Left ventricle myocardium superior (tissue), 1 donor: ENCODE results near the gene HSF5. TPM values are rescaled to one million over a fixed set of nuclear protein-coding genes. Genes with fewer than 3 reads are reported as not detected.

Experiments used
- ATAC-seq: fragments of 200-7000 bp; cut with Tn5 transposase; one replicate; pipeline ENCODE4 v1.9.1; 2020; ENCODE audit warnings: mild to moderate bottlenecking, moderate library complexity
- DNase-seq: peaks from one replicate; pipeline ENCODE4 v3.0.0-alpha.2; 2020
- intact Hi-C: fragments of 100-400 bp; cut with micrococcal nuclease; formaldehyde crosslinking; loops from one replicate; pipeline ENCODE4 v1.11.0; 2022
- total RNA-seq: library from RNA; stranded (reverse); fragmentation: NEBNext Ultra II Directional; extraction: Animal tissue kit (Norgen Biotek cat#: 25700); gene quantifications from one replicate; pipeline ENCODE4 v1.2.1, GENCODE V29; 2021
- donor health status: DM: no; HTN: yes; CAD: no; lungs with severe emphysema.

HSF5 gene
- total RNA-seq, 1 donor from 2014 or later = not detected

GRCh38 chr17:58421711-58422110, 66.5 kb downstream of the HSF5 start:
- ATAC-seq (no peak), DNase-seq (no peak)
- intact Hi-C loops = no loop called here

DNA sequence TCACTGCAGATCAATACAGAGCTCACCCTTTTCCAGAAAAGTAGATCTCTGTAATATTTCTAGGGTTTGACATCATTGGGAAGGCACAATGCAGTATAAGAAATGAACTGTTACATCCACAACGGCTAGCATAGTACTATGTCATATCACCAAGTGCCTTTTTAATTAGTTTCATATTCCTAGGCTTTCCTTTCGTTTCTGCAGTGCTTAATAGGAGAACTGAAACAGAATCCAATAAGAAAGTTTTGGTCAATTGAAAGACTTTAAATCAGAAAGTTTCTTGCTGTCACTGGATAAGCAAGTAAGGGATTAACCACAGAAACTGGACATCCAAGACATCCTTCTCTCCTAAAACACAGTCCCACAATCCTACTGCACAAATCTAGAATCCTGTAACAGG, 67.4 kb downstream of the HSF5 start:
- intact Hi-C loops = no loop called here
- no peak for ATAC-seq
- no peak for DNase-seq

GRCh38 chr17:58417300-58418092, 70.7 kb downstream of the HSF5 start, which contains the start of gene RNF43:
TSS of gene RNF43 (minus strand) at chr17:58417534. CDS start at chr17:58415577, 1,957 bp downstream.
- intact Hi-C loops = no loop called here
- ATAC-seq (peak; percentile 100), DNase-seq (peak; percentile 89)

GRCh38 chr17:58416937-58417299, 71.3 kb downstream of the HSF5 start:
- ATAC-seq = peak; percentile 13
- no peak for DNase-seq
- intact Hi-C loops = no loop called here

- ATAC-seq (no peak), DNase-seq (no peak)
- intact Hi-C loops = no loop called here
These were observed 71.8 kb downstream of the HSF5 start for GRCh38 chr17:58416396-58416795.

DNA sequence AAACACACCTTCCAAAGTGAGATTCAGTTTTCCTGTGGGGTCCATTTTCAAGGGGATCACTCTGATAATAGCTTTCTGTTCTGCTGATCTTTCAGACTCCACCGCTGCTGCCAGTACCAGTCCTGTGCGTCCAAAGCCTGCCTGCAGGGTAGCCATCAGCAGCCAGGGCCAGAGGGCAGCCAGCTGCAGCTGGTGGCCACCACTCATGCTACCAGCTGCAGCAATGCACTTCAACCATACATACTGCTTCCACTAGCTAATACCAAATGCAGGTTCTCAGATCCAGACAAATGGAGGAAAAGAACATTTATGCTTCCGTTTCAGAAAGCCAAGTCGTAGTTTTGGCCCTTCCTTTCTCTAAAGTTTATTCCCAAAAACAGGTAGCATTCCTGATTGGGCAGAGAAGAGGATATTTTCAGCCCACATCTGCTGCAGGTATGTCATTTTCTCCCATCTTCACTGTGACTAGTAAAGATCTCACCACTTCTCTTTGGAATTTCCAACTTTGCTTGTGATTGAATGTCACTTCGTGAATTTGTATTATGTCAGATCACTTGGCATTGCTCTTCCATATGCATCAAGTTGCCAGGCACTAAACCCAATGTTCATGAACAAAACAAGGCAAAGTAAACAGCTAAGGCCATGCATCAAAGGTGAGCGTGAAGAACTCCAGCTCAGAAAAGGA, 72.7 kb downstream of the HSF5 start:
- ATAC-seq = peak; percentile 62
- DNase-seq = peak; percentile 54
- intact Hi-C loops = loop anchor here (2.0 kb wide), 1 partner anchor 63 kb away; the partner anchor contains the start of gene SUPT4H1

GRCh38 chr17:58414596-58414997, 73.6 kb downstream of the HSF5 start:
- intact Hi-C loops = loop anchor here (2.0 kb wide), 1 partner anchor 62 kb away; the partner anchor contains the start of gene SUPT4H1
- no peak for DNase-seq
- no peak for ATAC-seq

DNA sequence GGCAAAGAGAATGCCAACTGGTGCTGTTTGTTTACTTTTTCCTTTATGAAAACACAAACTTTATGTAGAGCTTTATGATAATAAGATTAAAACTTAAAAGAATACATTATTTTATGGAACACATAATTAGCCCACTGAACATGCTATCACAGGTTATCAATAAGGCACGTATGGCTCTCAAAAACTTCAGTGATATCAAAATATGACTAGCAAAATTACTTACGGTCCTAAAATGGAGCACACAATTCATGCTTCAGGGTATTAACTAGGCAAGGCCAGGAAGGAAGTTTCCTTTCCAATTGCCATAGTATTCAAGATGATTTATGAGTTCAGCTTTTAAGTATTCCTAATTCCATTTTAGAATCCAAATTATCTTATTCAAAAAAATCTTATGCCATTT, 74.5 kb downstream of the HSF5 start:
- DNase-seq = no peak
- no peak for ATAC-seq
- intact Hi-C loops = loop anchor here (2.0 kb wide), 1 partner anchor 61 kb away; the partner anchor contains the start of gene SUPT4H1

GRCh38 chr17:58412961-58413586, 75.1 kb downstream of the HSF5 start:
- DNase-seq (no peak), ATAC-seq (no peak)
- intact Hi-C loops = no loop called here

GRCh38 chr17:58412064-58412703, 76.0 kb downstream of the HSF5 start:
- intact Hi-C loops = no loop called here
- ATAC-seq (no peak), DNase-seq (no peak)

DNA sequence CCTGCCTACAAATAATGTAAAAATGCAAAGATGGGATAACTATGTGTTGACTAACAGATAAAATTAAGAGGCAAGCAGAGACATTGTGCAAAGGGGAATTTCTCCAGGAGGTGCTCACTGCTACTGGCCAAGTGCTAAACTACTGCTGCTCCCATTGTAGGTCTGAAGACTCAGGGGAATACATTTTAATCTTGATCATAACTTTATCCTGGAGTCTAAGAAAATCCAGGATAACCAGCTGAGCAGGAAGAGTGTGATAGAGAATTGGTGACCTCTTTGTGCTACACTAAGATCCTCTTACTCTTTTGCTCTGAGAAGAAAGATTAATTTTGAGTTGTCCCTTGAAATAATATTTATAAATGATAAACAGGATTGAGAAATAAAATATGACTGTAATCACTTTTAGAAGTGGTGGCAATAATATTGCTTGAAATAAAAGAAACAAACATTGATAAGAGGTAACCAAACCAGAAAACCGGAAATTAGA, 76.8 kb downstream of the HSF5 start:
- intact Hi-C loops = no loop called here
- no peak for ATAC-seq
- no peak for DNase-seq

- DNase-seq (no peak), ATAC-seq (no peak)
- intact Hi-C loops = no loop called here
These were observed 77.3 kb downstream of the HSF5 start for GRCh38 chr17:58410714-58411407.

GRCh38 chr17:58409432-58409831, 78.8 kb downstream of the HSF5 start:
- no peak for ATAC-seq
- DNase-seq = no peak
- intact Hi-C loops = no loop called here

- DNase-seq (no peak), ATAC-seq (no peak)
- intact Hi-C loops = no loop called here
These were observed 84.9 kb downstream of the HSF5 start for GRCh38 chr17:58403311-58403710.

DNA sequence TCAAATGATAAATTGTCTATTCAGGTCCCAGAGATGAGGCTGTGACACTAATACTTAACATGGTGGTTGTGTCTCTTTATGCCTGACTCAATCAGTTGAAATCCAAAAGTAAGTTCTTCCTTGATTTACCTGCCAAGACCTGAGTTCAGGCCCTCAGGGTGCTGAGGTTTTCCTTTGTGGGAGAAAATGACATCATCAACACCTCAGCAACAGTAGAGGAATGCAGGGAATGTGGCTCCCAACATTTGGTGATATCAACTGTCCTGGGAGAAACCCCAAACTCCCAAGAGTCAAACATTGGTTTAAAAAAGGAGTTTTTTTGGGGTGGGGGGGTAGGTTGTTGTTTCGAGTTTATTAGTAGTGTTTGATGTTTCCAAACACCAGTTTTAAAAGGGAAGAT, 85.5 kb downstream of the HSF5 start:
- ATAC-seq (no peak), DNase-seq (no peak)
- intact Hi-C loops = no loop called here

DNA sequence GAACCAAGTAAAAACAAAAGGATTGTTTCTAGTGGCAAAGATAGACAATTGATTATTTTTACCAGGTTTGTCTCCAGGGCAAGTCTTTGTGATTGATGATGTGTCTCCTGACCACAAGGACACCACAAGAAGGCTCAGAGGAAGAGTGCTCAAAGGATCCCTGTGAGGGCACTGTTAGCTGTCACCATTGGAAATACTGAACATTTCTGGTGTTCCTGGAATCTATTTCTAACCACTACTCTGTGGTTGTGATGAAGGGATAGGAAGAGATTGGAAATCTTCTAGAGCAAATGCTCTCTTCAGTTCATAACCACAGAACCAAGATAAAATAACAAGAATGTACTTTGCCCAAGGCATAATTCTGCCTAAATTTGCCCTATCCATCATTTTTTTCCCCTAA, 86.2 kb downstream of the HSF5 start:
- DNase-seq = no peak
- ATAC-seq = no peak
- intact Hi-C loops = no loop called here

DNA sequence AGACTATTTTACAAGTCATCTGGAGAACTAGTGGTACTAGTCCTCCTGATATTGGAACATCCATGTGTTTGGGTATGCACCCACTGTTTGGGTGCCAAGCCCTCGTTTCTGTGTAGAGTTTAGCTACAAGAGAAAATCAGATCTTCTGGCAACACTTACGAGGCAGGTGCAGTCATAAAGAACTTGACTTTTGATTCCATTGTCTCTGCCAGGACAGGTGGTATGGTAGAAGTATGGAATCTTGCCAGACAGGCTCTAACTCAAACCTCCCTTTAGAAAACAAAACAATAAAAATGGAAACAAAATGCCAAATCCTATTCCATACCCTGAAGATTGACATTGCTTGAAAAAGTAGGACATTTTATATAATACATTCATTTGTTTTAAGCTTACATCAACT, 86.9 kb downstream of the HSF5 start:
- intact Hi-C loops = no loop called here
- ATAC-seq (no peak), DNase-seq (no peak)

GRCh38 chr17:58400826-58401225, 87.4 kb downstream of the HSF5 start:
- intact Hi-C loops = no loop called here
- ATAC-seq = no peak
- DNase-seq = no peak

- intact Hi-C loops = no loop called here
- ATAC-seq (no peak), DNase-seq (no peak)
These were observed 88.2 kb downstream of the HSF5 start for GRCh38 chr17:58399974-58400373.
